K562 (cell line): ENCODE measurements around the gene SP6. TPM values are rescaled to one million over a fixed set of nuclear protein-coding genes. Genes with fewer than 3 reads are reported as not detected.

Experiments
- ATAC-seq: fragments of 200-7000 bp; cut with Tn5 transposase; 3 replicates; pipeline ENCODE4 v1.9.1; 2020; ENCODE audit warnings: moderate library complexity
- BruUV-seq: library from RNA; stranded (reverse); fragments of 400-500 nt; replicated peaks from 2 replicates; lab custom pipeline; 2021; lab: Mats Ljungman, UMichigan
- CTCF ChIA-PET: fragments of 300-600 bp; formaldehyde crosslinking; extraction: SDS; loops from one replicate; lab custom pipeline; 2021; ENCODE audit warnings: low intra/inter-chr PET ratio; lab: Yijun Ruan, JAX
- POLR2A ChIA-PET: fragments of 300-600, 350-650 bp; sonication (Branson Sonifier 250); formaldehyde crosslinking; extraction: SDS; loops from one replicate; lab custom pipeline; 2021; ENCODE audit warnings: antibody characterized with exemption, inconsistent platforms; lab: Yijun Ruan, JAX
- DNase-seq, 4 experiments: peaks; one replicate each; pipeline versions ENCODE4 v3.0.0 to v3.0.0-alpha.2; 2011 to 2018; ENCODE audit warnings: low spot score in 3 of 4, mixed read lengths in 3 of 4; ENCODE audit errors: extremely low read depth in 1 of 4
- FAIRE-seq: peaks from 2 replicates; lab custom pipeline; 2011; peaks lifted over from hg19 to GRCh38; lab: Jason Lieb, UNC
- H2AFZ ChIP-seq: 2 replicates; pipeline ENCODE4 v1.6.0; 2011; ENCODE audit warnings: low read depth, low read length, control low read depth, inconsistent platforms
- H3K27ac ChIP-seq: fragments of 200-600 bp; 3 replicates; pipeline ENCODE4 v1.8.0; 2011; ENCODE audit warnings: low read depth, mild to moderate bottlenecking, control low read depth, inconsistent platforms, low read length, moderate library complexity, mixed read lengths; ENCODE audit errors: extremely low read depth
- H3K27me3 ChIP-seq, 2 experiments: fragments of 300-600 bp in 1 of 2; 2 replicates in 1 of 2; 3 replicates in 1 of 2; pipeline versions ENCODE4 v1.6.0 to v1.8.0; 2011; ENCODE audit warnings: inconsistent platforms in 2 of 2, low read length in 2 of 2, mild to moderate bottlenecking in 1 of 2, mixed read lengths in 1 of 2, moderate library complexity in 1 of 2; ENCODE audit not compliant: control insufficient read depth in 2 of 2, insufficient read depth in 2 of 2
- H3K36me3 ChIP-seq: fragments of 300-600 bp; 3 replicates; pipeline ENCODE4 v1.8.0; 2011; ENCODE audit warnings: mild to moderate bottlenecking, low read length, inconsistent platforms; ENCODE audit not compliant: control insufficient read depth, insufficient read depth
- H3K4me1 ChIP-seq, 2 experiments: fragments of 200-600 bp in 1 of 2; replicated peaks in 1 of 2; 2 replicates in 1 of 2; 3 replicates in 1 of 2; pipeline versions ENCODE4 v1.5.1 to v1.8.0; 2011; ENCODE audit warnings: inconsistent platforms in 2 of 2, low read length in 2 of 2, mild to moderate bottlenecking in 1 of 2, mixed read lengths in 1 of 2, moderate library complexity in 1 of 2; ENCODE audit not compliant: control insufficient read depth in 2 of 2, insufficient read depth in 2 of 2
- H3K4me2 ChIP-seq: 2 replicates; pipeline ENCODE4 v1.6.1; 2011; ENCODE audit warnings: low read length, control low read depth, inconsistent platforms, mixed read lengths; ENCODE audit not compliant: insufficient read depth
- H3K4me3 ChIP-seq: fragments of 200-600 bp; sonication (generic), shearing (Covaris generic); 2 replicates; pipeline ENCODE4 v1.5.1; 2016; ENCODE audit warnings: control low read depth, inconsistent platforms
- H3K79me2 ChIP-seq: fragments of 200-600 bp; 3 replicates; pipeline ENCODE4 v1.8.0; 2011; ENCODE audit warnings: low read length, inconsistent platforms; ENCODE audit not compliant: control insufficient read depth, insufficient read depth
- H3K9ac ChIP-seq, 2 experiments: 2 replicates each; pipeline versions ENCODE4 v1.6.0 to v1.6.1; 2011; ENCODE audit warnings: low read depth in 2 of 2, low read length in 2 of 2, control low read depth in 1 of 2, inconsistent platforms in 1 of 2, mild to moderate bottlenecking in 1 of 2, mixed read lengths in 1 of 2; ENCODE audit not compliant: insufficient read depth in 1 of 2
- H3K9me1 ChIP-seq: one replicate; pipeline ENCODE4 v1.6.0; 2011; ENCODE audit warnings: inconsistent platforms, mild to moderate bottlenecking, low read length, moderate library complexity; ENCODE audit not compliant: control insufficient read depth, insufficient read depth
- H3K9me3 ChIP-seq: replicated peaks from 2 replicates; pipeline ENCODE4 v1.5.1; 2011; ENCODE audit warnings: low read depth, low read length, inconsistent platforms; ENCODE audit not compliant: control insufficient read depth, insufficient read depth
- H4K20me1 ChIP-seq: replicated peaks from 2 replicates; pipeline ENCODE4 v1.6.1; 2011; ENCODE audit warnings: low read length, inconsistent platforms, mixed read lengths; ENCODE audit not compliant: control insufficient read depth, insufficient read depth
- BDP1 ChIP-seq: IDR thresholded peaks from 3 replicates; pipeline ENCODE4 v1.6.1; 2011; ENCODE audit not compliant: insufficient read length, insufficient read depth
- CEBPB ChIP-seq: fragments of 450-650 bp; IDR thresholded peaks from 2 replicates; pipeline ENCODE4 v1.6.1; 2016; ENCODE audit warnings: missing genetic modification characterization, missing compliant biosample characterization
- CREB3L1 ChIP-seq: fragments of 450-650 bp; IDR thresholded peaks from 2 replicates; pipeline ENCODE4 v1.6.1; 2014; ENCODE audit warnings: low read depth, mild to moderate bottlenecking, moderate library complexity, borderline replicate concordance
- FOXJ3 ChIP-seq: sonication (generic); formaldehyde crosslinking; IDR thresholded peaks from 2 replicates; pipeline ENCODE4 v1.4.0; 2020; ENCODE audit warnings: mild to moderate bottlenecking, missing genetic modification reagents
- GTF2A2 ChIP-seq: IDR thresholded peaks from 2 replicates; pipeline ENCODE4 v1.6.1; 2016; ENCODE audit warnings: mild to moderate bottlenecking, missing genetic modification characterization, missing compliant biosample characterization
- MED1 ChIP-seq: sonication (generic); formaldehyde crosslinking; IDR thresholded peaks from 2 replicates; pipeline ENCODE4 v1.8.1; 2023; ENCODE audit warnings: missing genetic modification reagents, borderline replicate concordance
- RNF2 ChIP-seq: sonication (generic); IDR thresholded peaks from 2 replicates; pipeline ENCODE4 v1.6.1; 2016
- RREB1 ChIP-seq: fragments of 250-450 bp; sonication (Bioruptor Pico); IDR thresholded peaks from 2 replicates; pipeline ENCODE4 v1.4.0; 2020
- SMAD1 ChIP-seq: fragments of 150-350 bp; IDR thresholded peaks from 2 replicates; pipeline ENCODE4 v1.6.1; 2014; ENCODE audit warnings: low read length, low read depth; ENCODE audit not compliant: partially characterized antibody
- TAF15 ChIP-seq: fragments of 200-400 bp; formaldehyde crosslinking; IDR thresholded peaks from 2 replicates; pipeline ENCODE4 v1.6.1; 2017; ENCODE audit warnings: mild to moderate bottlenecking, low read depth, low read length, moderate library complexity
- TCF7L2 ChIP-seq: fragments of 150-350 bp; IDR thresholded peaks from 2 replicates; pipeline ENCODE4 v1.6.1; 2016; ENCODE audit warnings: low read depth, mild to moderate bottlenecking, low read length, moderate library complexity
- THAP12 ChIP-seq: fragments of 250-450 bp; sonication (Bioruptor Pico); IDR thresholded peaks from 2 replicates; pipeline ENCODE4 v1.9.0; 2021; ENCODE audit warnings: mild to moderate bottlenecking, inconsistent platforms
- ZSCAN32 ChIP-seq: fragments of 450-650 bp; formaldehyde crosslinking; IDR thresholded peaks from 2 replicates; pipeline ENCODE4 v1.4.0; 2020; ENCODE audit warnings: mild to moderate bottlenecking, moderate library complexity
- WGBS: fragments of 100-300 bp; shearing (Covaris generic); methylation state at CpG from one replicate; pipeline ENCODE4 v1.1.6; 2016; ENCODE audit warnings: low coverage, mixed read lengths; ENCODE audit not compliant: insufficient coverage; ENCODE audit errors: missing lambda C conversion rate; 5-methylcytosine and 5-hydroxymethylcytosine counted together
- in situ Hi-C: fragments of 300-500 bp; cut with MboI; formaldehyde crosslinking; loops from 4 replicates; pipeline ENCODE4 v1.15.0; 2018; ENCODE audit warnings: inconsistent platforms, mixed read lengths
- intact Hi-C: fragments of 100-400 bp; cut with micrococcal nuclease; formaldehyde crosslinking; loops from 2 replicates; pipeline ENCODE4 v1.14.2; 2022
- polyA plus RNA-seq, 8 experiments: library from polyadenylated mRNA; depleted of rRNA in 4 of 8; stranded (reverse) in 5 of 8; unstranded in 3 of 8; fragments of >200 nt; fragmentation: Nextera tagmentation in 2 of 8; fragmentation: Illumina TruSeq in 1 of 8; extraction: Ambion mirVana in 2 of 8; extraction: Trizol in 1 of 8; gene quantifications; 2 replicates each; pipeline versions ENCODE4 v1.2.1 to v1.2.3, GENCODE V29; 2011 to 2014; ENCODE audit warnings: inconsistent platforms in 1 of 8, missing spikeins in 1 of 8
- total RNA-seq, 7 experiments: library from RNA; depleted of rRNA in 6 of 7; stranded (reverse); fragments of >200 nt in 6 of 7; fragmentation: Illumina TruSeq in 2 of 7; extraction: Trizol in 2 of 7; gene quantifications; 2 replicates each; pipeline versions ENCODE4 v1.2.1 to v1.2.3, GENCODE V29; 2011 to 2021; ENCODE audit warnings: low replicate concordance in 1 of 7

The SP6 gene
- total and polyA plus RNA-seq, 9 of the 15 experiments (the other 6 are each of a cell fraction or from before 2014, with no cell fraction given) = 0.11 to 7.9 (median 2.2) TPM

- Histone ChIP-seq H3K4me1 (peaks cover 13 to 32% of the 10 kb centered on the region in 2 experiments), H3K27ac (no peak overlapping the region), H4K20me1 (no peaks in the 10 kb centered on the region), H3K27me3 (no peaks in the 10 kb centered on the region), H3K36me3 (peaks cover 43% of the 10 kb centered on the region; the same call in 2 of the 3 replicates), H3K4me2 (no peak overlapping the region), H3K9me3 (no peaks in the 10 kb centered on the region), H3K9me1 (no peaks in the 10 kb centered on the region), H3K79me2 (peaks cover 9% of the 10 kb centered on the region), H2AFZ (no peak overlapping the region), H3K4me3 (no peak overlapping the region), H3K9ac (peak overlapping the region in 1 of 2 experiments; percentile 20; a peak in 1 of 4 replicates)
- ATAC-seq (no peak), FAIRE-seq (no peak), DNase-seq (no peak)
- in situ Hi-C loops (no loop called here), intact Hi-C loops (no loop called here)
- WGBS = 81% methylated on average over 11 of the region's 11 CpGs
- no TSS peak for BruUV-seq
- CTCF ChIA-PET = interaction anchor here (0.6 kb wide), 1 partner anchor 188 kb away, joined by 3 read pairs; no protein-coding TSS in a partner anchor
- POLR2A ChIA-PET = interaction anchor here (1.3 kb wide), 1 partner anchor 8 kb away, joined by 3 read pairs; no protein-coding TSS in a partner anchor
- TF ChIP-seq BDP1 (no peak), MED1 (CRISPR knock-in tag) (no peak), CREB3L1 (no peak), FOXJ3 (CRISPR knock-in tag) (no peak), TCF7L2 (no peak), THAP12 (no peak), TAF15 (no peak), RREB1 (CRISPR knock-in tag) (no peak), RNF2 (no peak), SMAD1 (no peak), GTF2A2 (tag) (no peak), ZSCAN32 (CRISPR knock-in tag) (no peak), CEBPB (tag) (no peak)
Measured at GRCh38 chr17:47818002-47818695, 32.8 kb downstream of the SP6 start.
